ENCODE results near the gene LRIF1. TPM values are rescaled to one million over a fixed set of nuclear protein-coding genes. Genes with fewer than 3 reads are reported as not detected.
"Not testable (repeated sequence)": the region's sequence is repeated elsewhere in the genome, so short reads cannot be mapped to it uniquely, and the experiment has no call there.

Gene LRIF1
- total RNA-seq = 10 to 100 TPM in 1 of 4 donors, 1 to 10 TPM in 3; 6.0 to 10.7 (median 7.5) TPM

GRCh38 chr1:110963691-110964454 is at the start of gene LRIF1:
LRIF1 (minus strand) TSS chr1:110963922; CDS start chr1:110963688, 234 bp downstream.
- H3K4me3 ChIP-seq = peak within 1 kb of the TSS; percentile 65 to 78 (median 70)
- peak; percentile 99 to 100 (median 100) for DNase-seq
- peaks cover 0 to 24% (median 13%) of the 10 kb centered on the region in 4 donors for H3K9me3 ChIP-seq
- H3K27ac ChIP-seq = peak within 1 kb of the TSS; percentile 91 to 99 (median 94)
- H3K36me3 ChIP-seq = no peaks in the 10 kb centered on the region
- no peaks in the 10 kb centered on the region for H3K27me3 ChIP-seq
- peaks cover 0 to 4% (median 0%) of the 10 kb centered on the region in 4 donors for H3K4me1 ChIP-seq
- TF ChIP-seq, protein P1, sequence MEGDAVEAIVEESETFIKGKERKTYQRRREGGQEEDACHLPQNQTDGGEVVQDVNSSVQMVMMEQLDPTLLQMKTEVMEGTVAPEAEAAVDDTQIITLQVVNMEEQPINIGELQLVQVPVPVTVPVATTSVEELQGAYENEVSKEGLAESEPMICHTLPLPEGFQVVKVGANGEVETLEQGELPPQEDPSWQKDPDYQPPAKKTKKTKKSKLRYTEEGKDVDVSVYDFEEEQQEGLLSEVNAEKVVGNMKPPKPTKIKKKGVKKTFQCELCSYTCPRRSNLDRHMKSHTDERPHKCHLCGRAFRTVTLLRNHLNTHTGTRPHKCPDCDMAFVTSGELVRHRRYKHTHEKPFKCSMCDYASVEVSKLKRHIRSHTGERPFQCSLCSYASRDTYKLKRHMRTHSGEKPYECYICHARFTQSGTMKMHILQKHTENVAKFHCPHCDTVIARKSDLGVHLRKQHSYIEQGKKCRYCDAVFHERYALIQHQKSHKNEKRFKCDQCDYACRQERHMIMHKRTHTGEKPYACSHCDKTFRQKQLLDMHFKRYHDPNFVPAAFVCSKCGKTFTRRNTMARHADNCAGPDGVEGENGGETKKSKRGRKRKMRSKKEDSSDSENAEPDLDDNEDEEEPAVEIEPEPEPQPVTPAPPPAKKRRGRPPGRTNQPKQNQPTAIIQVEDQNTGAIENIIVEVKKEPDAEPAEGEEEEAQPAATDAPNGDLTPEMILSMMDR (IDR thresholded peaks at IDR 0.05) = peak in 5 of 6 experiments; percentile 39 to 73 (median 62)
- peak; percentile 89 to 93 for TF ChIP-seq POLR2A (IDR thresholded peaks at IDR 0.05)

GRCh38 chr1:111008031-111008430 is 44.3 kb upstream of the LRIF1 start:
- no peaks in the 10 kb centered on the region for H3K27me3 ChIP-seq
- no peaks in the 10 kb centered on the region for H3K4me1 ChIP-seq
- no peak for DNase-seq
- H3K36me3 ChIP-seq = no peaks in the 10 kb centered on the region
- no peaks in the 10 kb centered on the region for H3K9me3 ChIP-seq
- no peak overlapping the region for H3K27ac ChIP-seq
- no peak overlapping the region for H3K4me3 ChIP-seq
- TF ChIP-seq POLR2A (IDR thresholded peaks at IDR 0.05) = no peak
- TF ChIP-seq, protein P1 (IDR thresholded peaks at IDR 0.05) = no peak

- no peaks in the 10 kb centered on the region for H3K9me3 ChIP-seq
- TF ChIP-seq, protein P1 (IDR thresholded peaks at IDR 0.05) = no peak
- TF ChIP-seq POLR2A (IDR thresholded peaks at IDR 0.05) = no peak
- H3K27me3 ChIP-seq = no peaks in the 10 kb centered on the region
Measured at GRCh38 chr1:111006556-111006955, 42.8 kb upstream of the LRIF1 start.

DNA sequence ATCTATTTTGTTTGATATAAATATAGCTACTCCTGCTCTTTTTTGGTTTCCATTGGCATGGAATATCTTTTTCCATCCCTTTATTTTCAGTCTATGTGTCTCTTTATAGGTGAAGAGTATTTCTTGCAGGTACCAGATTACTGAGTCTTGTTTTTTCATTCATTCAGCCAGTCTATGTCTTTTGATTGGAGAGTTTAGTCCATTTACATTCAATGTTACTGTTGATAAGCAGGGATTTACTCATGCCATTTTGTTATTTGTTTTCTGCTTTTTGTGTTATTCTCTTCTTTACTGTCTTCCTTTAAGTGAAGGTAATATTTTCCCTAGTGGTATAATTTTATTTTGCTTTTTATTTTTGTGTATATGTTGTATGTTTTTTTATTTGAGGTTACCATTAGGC is 35.9 kb upstream of the LRIF1 start:
- H3K4me3 ChIP-seq, DNase-seq, H3K27me3 ChIP-seq, H3K36me3 ChIP-seq, H3K4me1 ChIP-seq, H3K27ac ChIP-seq, H3K9me3 ChIP-seq: not testable (repeated sequence)

More at GRCh38 chr1:111006556-111006955, 42.8 kb upstream of the LRIF1 start:
- Histone ChIP-seq H3K4me3 (no peak overlapping the region), H3K4me1 (no peaks in the 10 kb centered on the region), H3K36me3 (no peaks in the 10 kb centered on the region), H3K27ac (no peak overlapping the region)
- DNase-seq = no peak

GRCh38 chr1:110992329-110992728 is 28.6 kb upstream of the LRIF1 start:
- not testable (repeated sequence) for H3K4me1 ChIP-seq, H3K4me3 ChIP-seq, H3K27me3 ChIP-seq, H3K27ac ChIP-seq, H3K36me3 ChIP-seq, H3K9me3 ChIP-seq, DNase-seq
- TF ChIP-seq, protein P1 (IDR thresholded peaks at IDR 0.05) = peak in 5 of 6 experiments; percentile 15 to 34 (median 30)

- not testable (repeated sequence) for H3K27ac ChIP-seq, H3K4me3 ChIP-seq, H3K27me3 ChIP-seq, H3K4me1 ChIP-seq, H3K36me3 ChIP-seq, H3K9me3 ChIP-seq, DNase-seq
Measured at GRCh38 chr1:110991295-110991694, 27.6 kb upstream of the LRIF1 start.

All from Peyer's patch (tissue), 4 donors.